PC-3 (cell line): ENCODE results near the gene ULK4.
"Not testable (repeated sequence)": the region's sequence is repeated elsewhere in the genome, so short reads cannot be mapped to it uniquely, and the experiment has no call there.

Experiments
- EZH2 ChIP-seq: fragments of 300-600 bp; sonication (generic); IDR thresholded peaks from one replicate; pipeline ENCODE4 v1.6.1; 2017; ENCODE audit warnings: antibody characterized with exemption, mild to moderate bottlenecking, low read length; ENCODE audit not compliant: unreplicated experiment
- EZH2phosphoT487 ChIP-seq: fragments of 300-600 bp; sonication (generic); IDR thresholded peaks from 2 replicates; pipeline ENCODE4 v1.6.1; 2018; ENCODE audit warnings: mild to moderate bottlenecking, antibody characterized with exemption, low read length, borderline replicate concordance
- TF ChIP-seq, protein P1 (sequence below): fragments of 300-600 bp; sonication (generic); conservative IDR thresholded peaks from 2 replicates; pipeline ENCODE4 v1.5.1; 2017; ENCODE audit warnings: antibody characterized with exemption, low read depth, mild to moderate bottlenecking, low read length

DNA sequence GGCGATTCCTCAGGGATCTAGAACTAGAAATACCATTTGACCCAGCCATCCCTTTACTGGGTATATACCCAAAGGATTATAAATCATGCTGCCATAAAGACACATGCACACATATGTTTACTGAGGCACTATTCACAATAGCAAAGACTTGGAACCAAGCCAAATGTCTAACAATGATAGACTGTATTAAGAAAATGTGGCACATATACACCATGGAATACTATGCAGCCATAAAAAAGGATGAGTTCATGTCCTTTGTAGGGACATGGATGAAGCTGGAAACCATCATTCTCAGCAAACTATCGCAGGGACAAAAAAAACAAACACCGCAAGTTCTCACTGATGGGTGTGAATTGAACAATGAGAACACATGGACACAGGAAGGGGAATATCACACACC is 515.6 kb downstream of the ULK4 start:
- TF ChIP-seq, protein P1, sequence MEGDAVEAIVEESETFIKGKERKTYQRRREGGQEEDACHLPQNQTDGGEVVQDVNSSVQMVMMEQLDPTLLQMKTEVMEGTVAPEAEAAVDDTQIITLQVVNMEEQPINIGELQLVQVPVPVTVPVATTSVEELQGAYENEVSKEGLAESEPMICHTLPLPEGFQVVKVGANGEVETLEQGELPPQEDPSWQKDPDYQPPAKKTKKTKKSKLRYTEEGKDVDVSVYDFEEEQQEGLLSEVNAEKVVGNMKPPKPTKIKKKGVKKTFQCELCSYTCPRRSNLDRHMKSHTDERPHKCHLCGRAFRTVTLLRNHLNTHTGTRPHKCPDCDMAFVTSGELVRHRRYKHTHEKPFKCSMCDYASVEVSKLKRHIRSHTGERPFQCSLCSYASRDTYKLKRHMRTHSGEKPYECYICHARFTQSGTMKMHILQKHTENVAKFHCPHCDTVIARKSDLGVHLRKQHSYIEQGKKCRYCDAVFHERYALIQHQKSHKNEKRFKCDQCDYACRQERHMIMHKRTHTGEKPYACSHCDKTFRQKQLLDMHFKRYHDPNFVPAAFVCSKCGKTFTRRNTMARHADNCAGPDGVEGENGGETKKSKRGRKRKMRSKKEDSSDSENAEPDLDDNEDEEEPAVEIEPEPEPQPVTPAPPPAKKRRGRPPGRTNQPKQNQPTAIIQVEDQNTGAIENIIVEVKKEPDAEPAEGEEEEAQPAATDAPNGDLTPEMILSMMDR, result not testable (repeated sequence)
- not testable (repeated sequence) for TF ChIP-seq EZH2, EZH2phosphoT487
